ENCODE data around the gene TMTC3. TPM values are rescaled to one million over a fixed set of nuclear protein-coding genes. Genes with fewer than 3 reads are reported as not detected.

TMTC3 gene
- total RNA-seq, 1 experiment from 2014 or later: 31.8 TPM

DNA sequence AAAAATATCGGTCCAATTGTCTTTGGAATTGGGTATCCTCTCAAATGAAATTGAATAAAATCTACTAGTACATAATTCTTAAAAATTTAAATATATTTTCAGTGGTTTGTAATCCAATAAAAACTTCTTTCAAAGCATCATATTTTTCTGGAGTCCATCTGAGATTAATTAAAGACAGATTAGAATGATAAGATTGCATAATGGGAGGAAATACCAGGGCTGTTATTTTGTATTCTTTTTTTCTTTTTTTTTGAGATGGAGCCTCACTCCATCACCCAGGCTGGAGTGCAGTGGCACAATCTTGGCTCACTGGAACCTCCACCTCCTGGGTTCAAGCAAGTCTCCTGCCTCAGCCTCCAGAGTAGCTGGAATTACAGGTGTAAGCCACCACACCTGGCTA, 103.8 kb downstream of the TMTC3 start:
- intact Hi-C loops (cut with micrococcal nuclease; ENCODE audit: unreplicated experiment): no loop called here
- ChIA-PET CTCF (no interaction called here), POLR2A (no interaction called here)
- no peak for DNase-seq
- TF ChIP-seq, protein P1, sequence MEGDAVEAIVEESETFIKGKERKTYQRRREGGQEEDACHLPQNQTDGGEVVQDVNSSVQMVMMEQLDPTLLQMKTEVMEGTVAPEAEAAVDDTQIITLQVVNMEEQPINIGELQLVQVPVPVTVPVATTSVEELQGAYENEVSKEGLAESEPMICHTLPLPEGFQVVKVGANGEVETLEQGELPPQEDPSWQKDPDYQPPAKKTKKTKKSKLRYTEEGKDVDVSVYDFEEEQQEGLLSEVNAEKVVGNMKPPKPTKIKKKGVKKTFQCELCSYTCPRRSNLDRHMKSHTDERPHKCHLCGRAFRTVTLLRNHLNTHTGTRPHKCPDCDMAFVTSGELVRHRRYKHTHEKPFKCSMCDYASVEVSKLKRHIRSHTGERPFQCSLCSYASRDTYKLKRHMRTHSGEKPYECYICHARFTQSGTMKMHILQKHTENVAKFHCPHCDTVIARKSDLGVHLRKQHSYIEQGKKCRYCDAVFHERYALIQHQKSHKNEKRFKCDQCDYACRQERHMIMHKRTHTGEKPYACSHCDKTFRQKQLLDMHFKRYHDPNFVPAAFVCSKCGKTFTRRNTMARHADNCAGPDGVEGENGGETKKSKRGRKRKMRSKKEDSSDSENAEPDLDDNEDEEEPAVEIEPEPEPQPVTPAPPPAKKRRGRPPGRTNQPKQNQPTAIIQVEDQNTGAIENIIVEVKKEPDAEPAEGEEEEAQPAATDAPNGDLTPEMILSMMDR (IDR thresholded peaks at IDR 0.05; ENCODE audit: insufficient read depth in 1 of 2, low read depth in 1 of 2, low read length in 1 of 2, severe bottlenecking in 1 of 2, unreplicated experiment in 1 of 2): no peak
- peaks cover 13% of the 10 kb centered on the region for H3K4me1 Mint-ChIP-seq (ENCODE audit: low read depth, unreplicated experiment)
- no peaks in the 10 kb centered on the region for H3K9me3 ChIP-seq
- H3K36me3 ChIP-seq (ENCODE audit: control insufficient read depth, insufficient read depth, low read length): no peaks in the 10 kb centered on the region
- no peak overlapping the region for H3K4me3 Mint-ChIP-seq (ENCODE audit: unreplicated experiment)
- peaks cover 9% of the 10 kb centered on the region for H3K9me3 Mint-ChIP-seq (ENCODE audit: unreplicated experiment)
- H3K27me3 ChIP-seq (replicated peaks; ENCODE audit: control insufficient read depth, insufficient read depth, low read length): no peaks in the 10 kb centered on the region
- no peak overlapping the region for H3K27ac Mint-ChIP-seq (ENCODE audit: unreplicated experiment)
- BruUV-seq (replicated peaks): no TSS peak
- peaks cover 8% of the 10 kb centered on the region; the same call in 1 of the 2 replicates for H3K4me1 ChIP-seq
- H3K36me3 Mint-ChIP-seq (ENCODE audit: insufficient read depth, unreplicated experiment): no peaks in the 10 kb centered on the region
- no peak overlapping the region for H3K4me3 ChIP-seq (ENCODE audit: low read depth, low read length)
- no peaks in the 10 kb centered on the region for H3K27me3 Mint-ChIP-seq (ENCODE audit: insufficient read depth, unreplicated experiment)

- H3K27me3 ChIP-seq (replicated peaks; ENCODE audit: control insufficient read depth, insufficient read depth, low read length): no peaks in the 10 kb centered on the region
- no peak overlapping the region for H3K27ac Mint-ChIP-seq (ENCODE audit: unreplicated experiment)
- TF ChIP-seq, protein P1 (IDR thresholded peaks at IDR 0.05; ENCODE audit: insufficient read depth in 1 of 2, low read depth in 1 of 2, low read length in 1 of 2, severe bottlenecking in 1 of 2, unreplicated experiment in 1 of 2): no peak
- no peak for DNase-seq
- intact Hi-C loops (cut with micrococcal nuclease; ENCODE audit: unreplicated experiment): no loop called here
- ChIA-PET POLR2A (no interaction called here), CTCF (no interaction called here)
- peaks cover 13% of the 10 kb centered on the region for H3K4me1 Mint-ChIP-seq (ENCODE audit: low read depth, unreplicated experiment)
- H3K36me3 Mint-ChIP-seq (ENCODE audit: insufficient read depth, unreplicated experiment): no peaks in the 10 kb centered on the region
- BruUV-seq (replicated peaks): no TSS peak
- H3K9me3 ChIP-seq: no peaks in the 10 kb centered on the region
- H3K27me3 Mint-ChIP-seq (ENCODE audit: insufficient read depth, unreplicated experiment): no peaks in the 10 kb centered on the region
- no peaks in the 10 kb centered on the region for H3K36me3 ChIP-seq (ENCODE audit: control insufficient read depth, insufficient read depth, low read length)
- no peak overlapping the region for H3K4me3 ChIP-seq (ENCODE audit: low read depth, low read length)
- H3K4me3 Mint-ChIP-seq (ENCODE audit: unreplicated experiment): no peak overlapping the region
- H3K4me1 ChIP-seq: peaks cover 8% of the 10 kb centered on the region; the same call in 1 of the 2 replicates
- peaks cover 9% of the 10 kb centered on the region for H3K9me3 Mint-ChIP-seq (ENCODE audit: unreplicated experiment)
Observed at GRCh38 chr12:88247241-88247643, 105.1 kb downstream of the TMTC3 start.

DNA sequence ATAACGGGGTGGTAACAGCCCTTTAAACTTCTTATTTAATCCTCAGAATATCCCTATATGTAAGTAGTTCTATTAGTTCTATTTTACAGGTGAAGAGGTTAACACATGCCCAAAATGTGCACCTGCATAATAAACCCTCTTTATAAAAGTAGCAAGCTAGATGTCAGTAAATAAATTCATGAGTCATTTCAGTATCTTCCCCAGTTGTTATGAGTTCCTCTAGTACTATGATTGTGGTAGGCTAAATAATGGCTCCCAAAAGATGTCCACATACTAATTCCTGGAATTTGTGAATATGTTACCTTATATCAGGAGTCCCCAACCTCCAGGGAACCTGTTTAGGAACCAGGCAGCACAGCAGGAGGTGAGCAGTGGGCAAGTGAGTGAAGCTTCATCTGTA, 106.5 kb downstream of the TMTC3 start:
- H3K27me3 Mint-ChIP-seq (ENCODE audit: insufficient read depth, unreplicated experiment): no peaks in the 10 kb centered on the region
- DNase-seq: no peak
- H3K9me3 Mint-ChIP-seq (ENCODE audit: unreplicated experiment): peaks cover 9% of the 10 kb centered on the region
- CTCF ChIA-PET: no interaction called here
- intact Hi-C loops (cut with micrococcal nuclease; ENCODE audit: unreplicated experiment): no loop called here
- H3K4me3 Mint-ChIP-seq (ENCODE audit: unreplicated experiment): no peak overlapping the region
- Histone ChIP-seq H3K9me3 (no peaks in the 10 kb centered on the region), H3K27me3 (replicated peaks; ENCODE audit: control insufficient read depth, insufficient read depth, low read length) (no peaks in the 10 kb centered on the region), H3K4me1 (peaks cover 8% of the 10 kb centered on the region; the same call in 1 of the 2 replicates), H3K4me3 (ENCODE audit: low read depth, low read length) (no peak overlapping the region), H3K36me3 (ENCODE audit: control insufficient read depth, insufficient read depth, low read length) (no peaks in the 10 kb centered on the region)
- no TSS peak for BruUV-seq (replicated peaks)
- no peaks in the 10 kb centered on the region for H3K36me3 Mint-ChIP-seq (ENCODE audit: insufficient read depth, unreplicated experiment)
- H3K27ac Mint-ChIP-seq (ENCODE audit: unreplicated experiment): no peak overlapping the region
- peaks cover 13% of the 10 kb centered on the region for H3K4me1 Mint-ChIP-seq (ENCODE audit: low read depth, unreplicated experiment)
- TF ChIP-seq, protein P1 (IDR thresholded peaks at IDR 0.05; ENCODE audit: insufficient read depth in 1 of 2, low read depth in 1 of 2, low read length in 1 of 2, severe bottlenecking in 1 of 2, unreplicated experiment in 1 of 2): no peak
- POLR2A ChIA-PET: no interaction called here

Other genes starting within 250 kb of the TMTC3 start
- gene C12orf50, start 112.9 kb upstream of the TMTC3 start, total RNA-seq (2022): not detected in 2 replicates
- 14.0 and 16.2 TPM in 2 replicates for gene CEP290, start 219 bp upstream of the TMTC3 start, total RNA-seq (2022)